NB4 (cell line): Measurements from ENCODE around the gene OR7C1.

Experiments
- CTCF ChIP-seq: IDR thresholded peaks from one replicate; pipeline ENCODE4 v1.5.1; 2012; ENCODE audit warnings: low read depth, low read length
- MAX ChIP-seq: IDR thresholded peaks from 2 replicates; pipeline ENCODE4 v1.6.1; 2011; ENCODE audit warnings: low read depth, low read length
- POLR2A ChIP-seq: IDR thresholded peaks from 2 replicates; pipeline ENCODE4 v1.6.1; 2011; ENCODE audit warnings: mild to moderate bottlenecking; ENCODE audit not compliant: insufficient read length; ENCODE audit errors: extremely low read depth

- TF ChIP-seq MAX (no peak), CTCF (no peak), POLR2A (no peak)
These were observed 70.6 kb downstream of the OR7C1 start for GRCh38 chr19:14764401-14764800.
